ENCODE measurements around the gene FOXD2. TPM values are rescaled to one million over a fixed set of nuclear protein-coding genes. Genes with fewer than 3 reads are reported as not detected.
"Not testable (repeated sequence)": the region's sequence is repeated elsewhere in the genome, so short reads cannot be mapped to it uniquely, and the experiment has no call there.

Gene FOXD2
- total RNA-seq, 1 experiment from 2014 or later: 0.57 TPM

GRCh38 chr1:47439819-47440598 is 2.2 kb downstream of the FOXD2 start:
- DNase-seq (ENCODE audit: low read depth): no peak

GRCh38 chr1:47440599-47441081 is 2.8 kb downstream of the FOXD2 start:
- DNase-seq (ENCODE audit: low read depth): peak; percentile 49

- no peak for DNase-seq (ENCODE audit: low read depth)
Measured at GRCh38 chr1:47441450-47442106, 3.7 kb downstream of the FOXD2 start.

- no peak for DNase-seq (ENCODE audit: low read depth)
Measured at GRCh38 chr1:47442202-47442601, 4.4 kb downstream of the FOXD2 start.

GRCh38 chr1:47442842-47443529 is 5.1 kb downstream of the FOXD2 start:
- no peak for DNase-seq (ENCODE audit: low read depth)

GRCh38 chr1:47443530-47444296 is 5.9 kb downstream of the FOXD2 start:
- DNase-seq (ENCODE audit: low read depth): no peak

- no peak for DNase-seq (ENCODE audit: low read depth)
Measured at GRCh38 chr1:47444297-47444561, 6.4 kb downstream of the FOXD2 start.

- no peak for DNase-seq (ENCODE audit: low read depth)
Measured at GRCh38 chr1:47444562-47445465, 7.0 kb downstream of the FOXD2 start.

GRCh38 chr1:47445823-47446550 is 8.1 kb downstream of the FOXD2 start:
- no peak for DNase-seq (ENCODE audit: low read depth)

GRCh38 chr1:47448462-47449222 is 10.8 kb downstream of the FOXD2 start:
- no peak for DNase-seq (ENCODE audit: low read depth)

- peak; percentile 72 for DNase-seq (ENCODE audit: low read depth)
Measured at GRCh38 chr1:47449822-47450552, 12.1 kb downstream of the FOXD2 start.

- no peak for DNase-seq (ENCODE audit: low read depth)
Measured at GRCh38 chr1:47450606-47451005, 12.8 kb downstream of the FOXD2 start.

GRCh38 chr1:47452426-47452825 is 14.6 kb downstream of the FOXD2 start:
- no peak for DNase-seq (ENCODE audit: low read depth)

- not testable (repeated sequence) for DNase-seq (ENCODE audit: low read depth)
Measured at GRCh38 chr1:47453910-47454309, 16.1 kb downstream of the FOXD2 start.

GRCh38 chr1:47456250-47456649 is 18.4 kb downstream of the FOXD2 start:
- DNase-seq (ENCODE audit: low read depth): no peak

GRCh38 chr1:47457547-47457946 is 19.7 kb downstream of the FOXD2 start:
- DNase-seq (ENCODE audit: low read depth): not testable (repeated sequence)

GRCh38 chr1:47459253-47459788 is 21.5 kb downstream of the FOXD2 start:
- no peak for DNase-seq (ENCODE audit: low read depth)

- DNase-seq (ENCODE audit: low read depth): no peak
Measured at GRCh38 chr1:47460040-47460439, 22.2 kb downstream of the FOXD2 start.

- no peak for DNase-seq (ENCODE audit: low read depth)
Measured at GRCh38 chr1:47460456-47460855, 22.6 kb downstream of the FOXD2 start.

Data from Daoy (cell line).